ENCODE results near the gene NR2C2AP. TPM values are rescaled to one million over a fixed set of nuclear protein-coding genes. Genes with fewer than 3 reads are reported as not detected.

The NR2C2AP gene
- total RNA-seq, 1 donor from 2014 or later: 20.0 TPM

- TF ChIP-seq CTCF (IDR thresholded peaks at IDR 0.05; ENCODE audit: insufficient read depth, low read length, poor library complexity, severe bottlenecking): no peak
- H3K36me3 ChIP-seq (ENCODE audit: control insufficient read depth, insufficient read depth, low read length): no peaks in the 10 kb centered on the region
- DNase-seq (ENCODE audit: low read depth): no peak
- peaks cover 3% of the 10 kb centered on the region for H3K27me3 ChIP-seq (ENCODE audit: control insufficient read depth, insufficient read depth, low read length)
- H3K4me3 ChIP-seq (ENCODE audit: low read depth, low read length): no peak overlapping the region
These were observed 33.0 kb upstream of the NR2C2AP start for GRCh38 chr19:19236173-19236572.

GRCh38 chr19:19234220-19234816, 31.1 kb upstream of the NR2C2AP start:
- no peak for TF ChIP-seq CTCF (IDR thresholded peaks at IDR 0.05; ENCODE audit: insufficient read depth, low read length, poor library complexity, severe bottlenecking)
- Histone ChIP-seq H3K36me3 (ENCODE audit: control insufficient read depth, insufficient read depth, low read length) (no peaks in the 10 kb centered on the region), H3K4me3 (ENCODE audit: low read depth, low read length) (no peak overlapping the region), H3K27me3 (ENCODE audit: control insufficient read depth, insufficient read depth, low read length) (peaks cover 4% of the 10 kb centered on the region)
- no peak for DNase-seq (ENCODE audit: low read depth)

GRCh38 chr19:19232261-19232721, 29.1 kb upstream of the NR2C2AP start:
- Histone ChIP-seq H3K36me3 (ENCODE audit: control insufficient read depth, insufficient read depth, low read length) (no peaks in the 10 kb centered on the region), H3K4me3 (ENCODE audit: low read depth, low read length) (no peak overlapping the region), H3K27me3 (ENCODE audit: control insufficient read depth, insufficient read depth, low read length) (peaks cover 17% of the 10 kb centered on the region)
- no peak for DNase-seq (ENCODE audit: low read depth)
- no peak for TF ChIP-seq CTCF (IDR thresholded peaks at IDR 0.05; ENCODE audit: insufficient read depth, low read length, poor library complexity, severe bottlenecking)

GRCh38 chr19:19230999-19231398, 27.8 kb upstream of the NR2C2AP start:
- TF ChIP-seq CTCF (IDR thresholded peaks at IDR 0.05; ENCODE audit: insufficient read depth, low read length, poor library complexity, severe bottlenecking): no peak
- Histone ChIP-seq H3K27me3 (ENCODE audit: control insufficient read depth, insufficient read depth, low read length) (peaks cover 25% of the 10 kb centered on the region), H3K4me3 (ENCODE audit: low read depth, low read length) (no peak overlapping the region), H3K36me3 (ENCODE audit: control insufficient read depth, insufficient read depth, low read length) (no peaks in the 10 kb centered on the region)
- DNase-seq (ENCODE audit: low read depth): no peak

GRCh38 chr19:19229701-19230100, 26.5 kb upstream of the NR2C2AP start:
- Histone ChIP-seq H3K27me3 (ENCODE audit: control insufficient read depth, insufficient read depth, low read length) (peaks cover 28% of the 10 kb centered on the region), H3K36me3 (ENCODE audit: control insufficient read depth, insufficient read depth, low read length) (no peaks in the 10 kb centered on the region), H3K4me3 (ENCODE audit: low read depth, low read length) (no peak overlapping the region)
- DNase-seq (ENCODE audit: low read depth): no peak
- TF ChIP-seq CTCF (IDR thresholded peaks at IDR 0.05; ENCODE audit: insufficient read depth, low read length, poor library complexity, severe bottlenecking): no peak

GRCh38 chr19:19227217-19227616, 24.0 kb upstream of the NR2C2AP start:
- TF ChIP-seq CTCF (IDR thresholded peaks at IDR 0.05; ENCODE audit: insufficient read depth, low read length, poor library complexity, severe bottlenecking): no peak
- Histone ChIP-seq H3K36me3 (ENCODE audit: control insufficient read depth, insufficient read depth, low read length) (no peaks in the 10 kb centered on the region), H3K27me3 (ENCODE audit: control insufficient read depth, insufficient read depth, low read length) (peaks cover 38% of the 10 kb centered on the region), H3K4me3 (ENCODE audit: low read depth, low read length) (no peak overlapping the region)
- DNase-seq (ENCODE audit: low read depth): no peak

Measured in kidney epithelial cell (primary cell).